CD4-positive, alpha-beta T cell treated with Interleukin-15 for 4 hours (primary cell): ENCODE data around the gene ZNF264.
"Not testable (repeated sequence)": the region's sequence is repeated elsewhere in the genome, so short reads cannot be mapped to it uniquely, and the experiment has no call there.

ENCODE experiments used
- DNase-seq: peaks from one replicate; pipeline ENCODE4 v3.0.0-alpha.2; 2020; ENCODE audit warnings: low spot score

The ZNF264 gene

DNA sequence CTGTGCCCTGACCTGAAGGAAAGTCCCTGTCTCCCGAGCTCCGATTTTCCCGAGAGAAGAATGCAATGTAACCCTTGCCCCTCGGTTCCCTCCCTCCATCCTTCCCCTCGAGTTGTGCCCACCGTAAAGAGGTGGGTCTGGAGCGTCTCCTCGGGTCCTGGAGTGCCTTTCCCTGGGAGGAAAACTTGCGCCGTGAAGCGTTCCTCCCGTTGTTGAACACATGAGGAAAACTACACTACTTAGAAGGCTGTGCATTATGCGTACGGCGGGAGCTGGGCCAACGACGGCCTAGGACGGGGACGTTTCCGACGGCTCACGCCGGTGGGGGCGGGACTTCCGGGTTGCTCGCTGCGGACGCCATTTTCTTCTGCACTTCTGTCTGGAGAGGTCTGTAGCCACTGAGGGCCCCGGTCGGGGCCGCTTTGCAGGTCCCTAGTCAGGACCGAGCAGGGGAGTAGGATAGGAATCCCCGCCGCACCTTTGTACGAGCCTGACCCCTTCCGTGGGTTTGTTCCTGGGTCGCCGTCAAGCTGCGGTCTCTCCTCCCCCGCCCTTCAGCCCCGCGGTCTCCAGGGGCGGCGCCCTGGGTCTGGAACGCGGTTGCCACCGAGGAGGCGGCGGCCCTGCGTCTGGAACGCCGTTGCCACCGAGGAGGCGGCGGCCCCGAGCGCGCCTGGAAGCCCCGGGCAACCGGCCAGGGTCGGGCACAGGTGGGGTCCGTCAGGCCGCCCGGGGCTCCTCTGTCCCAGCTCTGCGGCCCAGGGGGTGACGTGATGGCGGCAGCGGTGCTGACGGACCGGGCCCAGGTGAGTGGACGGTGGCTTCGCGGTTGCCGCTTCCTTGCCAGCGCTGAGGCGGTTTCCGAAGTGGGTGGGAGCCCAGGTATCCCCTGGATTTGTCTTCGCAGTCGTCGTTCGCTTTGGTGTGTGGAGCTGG lies at the start of gene ZNF264:
TSS of gene ZNF264 (plus strand) at position 360 of the 936 bp plus-strand sequence. CDS start at position 774, 414 bp downstream.
- DNase-seq = peak; percentile 88

DNA sequence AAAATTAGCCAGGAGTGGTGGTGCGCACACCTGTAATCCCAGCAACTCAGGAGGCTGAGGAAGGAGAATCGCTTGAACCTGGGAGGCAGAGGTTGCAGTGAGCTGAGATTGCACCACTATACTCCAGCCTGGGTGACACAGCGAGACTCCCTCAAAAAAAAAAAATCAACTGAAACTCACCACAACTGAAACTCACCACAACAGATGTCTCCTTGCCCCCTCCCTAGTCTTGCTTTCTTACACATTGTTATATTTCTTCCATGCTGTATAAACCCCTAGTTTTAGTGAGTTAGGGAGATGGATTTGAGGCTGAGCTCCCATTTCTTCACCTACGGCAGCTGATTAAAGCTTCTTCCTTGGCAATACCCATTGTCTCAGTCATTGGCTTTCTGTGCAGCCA lies 49.6 kb upstream of the ZNF264 start:
- no peak for DNase-seq

DNA sequence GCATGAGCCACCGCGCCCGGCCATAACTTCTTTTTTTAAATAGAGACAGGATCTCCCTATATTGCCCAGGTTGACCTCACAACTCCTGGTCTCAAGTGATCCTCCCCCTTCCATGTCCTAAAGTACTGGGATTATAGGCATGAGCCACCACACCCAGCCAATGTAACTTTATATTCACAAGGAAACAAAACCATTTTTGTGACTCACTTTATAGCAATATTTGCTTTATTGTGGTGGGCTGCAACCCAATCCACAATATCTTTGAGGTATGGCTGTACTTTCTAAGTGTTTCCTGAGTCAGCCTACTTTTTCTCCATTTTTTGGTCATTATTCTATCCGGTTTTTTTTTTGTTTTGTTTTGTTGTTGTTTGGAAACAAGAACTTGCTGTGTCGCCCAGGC lies 38.4 kb upstream of the ZNF264 start:
- DNase-seq = no peak

DNA sequence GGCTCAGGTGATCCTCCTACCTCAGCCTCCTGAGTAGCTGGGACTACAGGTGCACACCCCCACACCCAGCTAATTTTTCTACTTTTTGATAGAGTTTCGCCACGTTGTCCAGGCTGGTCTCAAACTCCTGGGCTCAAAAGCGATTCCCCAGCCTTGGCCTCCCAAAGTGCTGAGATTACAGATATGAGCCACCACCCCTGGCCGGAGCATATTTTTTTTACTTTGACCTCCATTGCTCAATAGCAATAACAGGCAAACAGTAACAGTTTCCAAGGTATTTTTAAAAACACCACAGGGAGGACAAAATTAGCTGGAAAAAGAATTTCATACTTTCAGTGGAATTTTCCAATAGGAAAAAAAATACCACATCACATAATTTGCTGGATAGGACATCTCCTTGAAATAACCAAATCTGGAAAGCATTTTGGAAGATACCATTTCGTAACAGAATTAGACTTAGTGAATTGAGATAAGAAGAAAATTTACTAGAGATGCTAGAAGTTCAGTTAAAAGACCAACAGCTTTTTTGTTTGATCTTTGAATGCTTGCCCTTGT lies 29.2 kb upstream of the ZNF264 start:
- no peak for DNase-seq

DNA sequence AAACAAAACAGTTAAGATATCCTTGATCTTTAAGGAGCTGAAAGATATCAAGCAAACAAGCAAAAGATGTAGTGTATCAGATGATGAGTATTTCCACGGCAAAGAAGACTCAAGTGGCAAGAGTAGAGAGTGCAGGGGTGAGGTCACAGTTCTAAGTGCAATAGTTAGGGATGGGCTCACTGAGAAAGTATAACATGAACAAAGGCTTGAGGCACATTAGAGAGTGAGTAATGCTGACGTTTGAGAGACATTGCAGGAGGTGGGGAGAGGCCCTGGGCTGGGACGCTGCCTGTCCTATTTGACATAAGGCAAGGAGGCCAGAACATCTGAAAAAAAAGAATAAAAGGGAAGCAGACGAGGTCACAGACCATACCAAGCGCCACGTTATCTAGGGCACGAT lies 25.5 kb upstream of the ZNF264 start:
- DNase-seq = no peak

DNA sequence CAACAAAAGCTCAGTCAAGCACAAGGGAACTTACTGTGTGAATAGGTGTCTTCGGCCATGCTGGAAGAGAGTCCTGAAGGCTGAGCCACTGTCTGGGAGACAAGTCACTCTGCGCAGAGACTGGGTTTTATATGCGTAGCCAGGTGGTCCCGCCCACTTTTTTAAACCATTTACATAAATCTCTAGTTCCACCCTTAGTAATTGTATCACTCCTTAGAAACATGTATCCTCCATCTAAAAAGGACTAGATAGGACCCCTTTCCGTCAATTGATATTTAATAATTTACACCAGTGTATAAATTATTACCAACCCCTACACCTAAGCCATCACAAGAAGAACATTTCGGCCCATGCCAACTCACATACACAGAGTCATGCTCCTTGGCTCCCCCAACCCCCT lies 23.9 kb upstream of the ZNF264 start, which contains the start of gene DUXA:
TSS of gene DUXA (minus strand) at position 101 of the 400 bp plus-strand sequence. CDS start at position 59, 42 bp downstream.
- DNase-seq = no peak

DNA sequence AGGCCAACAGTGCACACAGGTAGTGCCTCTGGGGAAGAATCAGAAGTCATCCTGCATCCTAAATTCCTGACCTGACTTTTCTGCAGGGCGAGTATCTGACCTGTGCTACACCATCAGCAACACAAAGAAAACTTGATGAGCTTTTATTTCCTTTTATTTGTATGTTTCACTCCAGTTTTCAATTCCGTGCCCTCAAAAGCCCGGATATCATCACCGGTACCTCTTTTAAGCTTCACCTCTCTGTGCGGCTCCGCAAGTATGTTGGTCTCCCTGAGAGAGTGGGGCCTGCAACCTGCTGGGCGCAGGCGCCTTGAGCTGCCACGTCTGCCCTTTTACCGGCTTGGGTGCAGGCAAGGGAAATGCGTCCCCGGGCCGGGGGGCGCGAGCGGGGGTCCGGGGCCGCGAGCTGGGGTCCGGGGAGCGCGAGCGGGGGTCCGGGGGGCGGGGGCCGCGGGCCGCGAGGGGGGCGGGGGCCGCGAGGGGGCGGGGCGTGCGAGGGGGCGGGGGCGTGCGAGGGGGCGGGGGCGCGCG lies 19.7 kb upstream of the ZNF264 start:
- DNase-seq = peak; percentile 35

DNA sequence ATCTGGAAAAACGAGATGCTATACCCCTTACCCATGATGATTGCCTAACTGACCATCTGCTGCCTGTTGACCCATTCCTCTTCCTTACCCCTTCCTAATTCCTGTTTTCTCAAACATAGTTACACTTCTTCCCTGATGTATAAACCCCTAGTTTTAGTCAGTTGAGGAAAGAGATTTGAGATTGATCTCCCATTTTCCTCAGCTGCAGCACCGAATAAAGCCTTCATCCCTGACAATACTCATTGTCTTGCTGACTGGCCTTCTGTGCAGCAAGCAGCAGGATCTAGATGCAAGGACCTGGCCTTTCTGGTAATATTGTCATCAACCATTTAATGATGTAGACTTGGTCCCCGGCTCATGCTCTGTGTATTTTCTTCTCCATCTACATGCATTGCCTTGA lies 999 bp upstream of the ZNF264 start:
- DNase-seq = no peak

DNA sequence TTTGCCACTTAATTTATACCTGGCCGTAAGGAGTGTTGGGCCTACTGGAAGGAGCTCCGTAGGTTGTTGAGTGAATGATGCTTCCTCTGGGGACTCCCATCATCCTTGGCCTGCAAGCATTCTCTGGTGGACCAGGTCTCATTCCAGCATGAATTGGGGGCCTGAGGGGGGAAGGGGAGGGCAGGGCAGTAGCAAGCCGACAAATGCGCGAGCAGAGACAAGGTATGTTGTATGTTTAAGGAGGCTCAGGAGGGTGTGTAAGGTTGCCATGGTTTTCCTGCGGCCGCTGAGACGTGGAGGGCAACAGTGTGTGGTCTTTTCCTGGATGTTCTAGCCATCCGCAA lies 749 bp downstream of the ZNF264 start:
- no peak for DNase-seq

DNA sequence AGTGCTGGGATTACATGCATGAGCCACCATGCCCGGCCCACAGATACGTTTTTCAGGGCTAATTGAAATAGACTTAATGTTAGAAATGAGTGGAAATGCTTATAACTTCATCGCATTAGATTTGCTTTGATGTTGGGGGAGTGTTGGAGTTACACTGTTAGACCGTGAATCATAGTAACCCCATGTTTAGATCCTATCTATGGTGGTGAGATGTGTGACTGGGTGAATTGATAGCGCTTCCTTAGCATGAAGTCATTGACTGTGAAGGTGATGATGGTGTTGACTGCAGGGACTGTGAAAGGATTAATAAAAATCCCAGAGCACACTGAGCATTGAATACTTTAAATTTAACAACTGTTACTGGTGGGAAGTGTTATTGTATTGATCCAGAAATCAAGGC lies 1.7 kb downstream of the ZNF264 start:
- peak; percentile 9 for DNase-seq

DNA sequence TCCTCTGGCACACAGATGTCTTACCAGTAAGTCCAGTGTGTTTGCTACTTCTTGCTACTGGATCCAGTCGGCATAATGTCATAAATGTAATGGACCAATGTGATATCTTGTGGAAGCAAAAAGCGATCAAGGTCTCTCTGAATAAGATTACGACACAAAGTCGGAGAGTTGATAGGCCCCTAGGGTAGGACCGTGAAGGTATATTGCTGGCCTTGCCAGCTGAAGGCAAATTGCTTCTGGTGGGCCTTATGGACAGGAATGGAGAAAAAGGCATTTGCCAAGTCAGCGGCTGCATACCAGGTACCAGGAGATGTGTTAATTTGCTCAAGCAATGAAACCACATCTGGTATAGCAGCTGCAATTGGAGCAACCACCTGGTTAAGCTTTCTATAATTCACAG lies 6.6 kb downstream of the ZNF264 start:
- DNase-seq = not testable (repeated sequence)

DNA sequence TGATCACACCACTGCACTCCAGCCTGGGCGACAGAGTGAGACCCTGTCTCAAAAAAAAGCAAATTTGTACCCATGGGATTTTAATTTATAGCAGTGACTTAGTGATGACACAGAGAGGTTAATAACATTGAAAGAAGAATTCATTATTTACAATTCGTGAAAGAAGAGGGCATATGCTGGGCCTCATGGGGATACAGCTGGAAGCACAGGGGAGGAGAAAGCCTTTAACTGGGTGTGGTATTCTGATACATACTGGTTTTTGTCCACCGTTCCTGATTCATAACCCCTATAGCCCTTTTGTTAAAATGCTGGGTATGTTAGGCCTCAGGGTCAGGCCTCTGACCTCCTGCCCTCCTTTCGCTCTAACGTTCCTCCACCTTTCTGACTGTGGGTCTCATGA lies 10.9 kb downstream of the ZNF264 start:
- DNase-seq = no peak

DNA sequence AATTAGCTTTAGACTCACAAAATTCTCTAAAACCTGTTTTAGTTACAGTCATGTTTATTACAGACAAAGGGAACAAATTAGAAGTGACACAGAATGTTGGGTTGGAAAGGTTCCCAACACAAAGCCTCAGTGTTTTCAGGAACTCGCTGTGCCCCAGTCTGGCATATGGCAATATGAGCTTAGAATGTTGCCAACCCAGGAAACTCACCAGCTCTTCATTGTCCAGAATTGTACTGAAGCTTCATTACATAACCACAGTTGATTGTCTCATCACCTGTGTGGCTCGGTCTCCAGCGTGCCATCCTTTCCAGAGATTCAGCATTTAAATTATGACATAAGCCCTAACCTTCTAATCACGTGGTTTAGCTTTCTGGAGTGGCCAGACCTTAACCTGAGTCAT lies 19.1 kb downstream of the ZNF264 start:
- DNase-seq = no peak

DNA sequence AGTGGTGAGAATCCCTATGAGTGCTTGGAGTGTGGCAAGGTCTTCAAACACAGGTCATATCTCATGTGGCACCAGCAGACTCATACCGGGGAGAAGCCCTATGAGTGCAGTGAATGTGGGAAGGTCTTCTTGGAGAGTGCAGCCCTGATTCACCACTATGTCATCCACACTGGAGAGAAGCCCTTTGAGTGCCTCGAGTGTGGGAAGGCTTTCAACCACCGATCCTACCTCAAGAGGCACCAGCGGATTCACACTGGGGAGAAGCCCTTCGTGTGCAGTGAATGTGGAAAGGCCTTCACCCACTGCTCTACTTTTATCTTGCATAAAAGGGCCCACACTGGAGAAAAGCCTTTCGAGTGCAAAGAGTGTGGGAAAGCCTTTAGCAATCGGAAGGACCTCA lies 20.8 kb downstream of the ZNF264 start:
- no peak for DNase-seq

DNA sequence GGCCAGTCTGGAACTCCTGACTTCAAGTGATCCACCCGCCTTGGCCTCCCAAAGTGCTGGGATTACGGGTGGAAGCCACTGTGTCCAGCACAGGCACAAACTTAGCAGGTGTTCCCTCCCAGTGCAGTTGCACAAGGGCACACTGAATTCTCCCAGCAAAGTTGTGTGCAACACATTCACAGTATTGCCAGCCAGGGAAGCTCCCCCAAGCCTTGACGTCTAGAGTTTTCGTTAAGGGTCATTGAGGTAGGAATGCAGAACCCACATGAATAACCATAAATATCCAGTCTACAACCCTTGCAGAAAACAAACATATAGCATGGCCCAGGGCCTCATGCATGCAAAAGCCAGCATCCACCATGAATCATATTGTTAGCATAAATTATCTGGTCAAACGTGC lies 36.2 kb downstream of the ZNF264 start:
- no peak for DNase-seq

DNA sequence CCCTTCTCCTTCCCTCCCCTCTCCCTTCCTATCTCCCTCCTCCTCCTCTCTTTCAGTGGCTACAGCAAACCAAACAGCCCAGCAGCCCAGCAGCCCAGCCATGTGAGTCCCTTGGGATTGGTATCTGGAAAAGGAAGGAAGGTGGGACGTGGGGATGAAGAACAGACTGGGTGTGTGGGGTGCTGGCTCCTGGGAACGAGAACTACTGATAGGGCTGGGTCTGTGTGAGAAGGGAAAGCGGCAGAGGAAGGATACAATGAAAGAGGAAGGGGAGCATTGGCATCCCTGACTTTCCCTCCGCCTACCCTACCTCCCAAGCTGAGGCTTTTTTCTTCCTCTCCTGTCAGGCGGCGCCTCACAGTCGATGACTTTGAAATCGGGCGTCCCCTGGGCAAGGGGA lies 40.4 kb downstream of the ZNF264 start:
- no peak for DNase-seq

DNA sequence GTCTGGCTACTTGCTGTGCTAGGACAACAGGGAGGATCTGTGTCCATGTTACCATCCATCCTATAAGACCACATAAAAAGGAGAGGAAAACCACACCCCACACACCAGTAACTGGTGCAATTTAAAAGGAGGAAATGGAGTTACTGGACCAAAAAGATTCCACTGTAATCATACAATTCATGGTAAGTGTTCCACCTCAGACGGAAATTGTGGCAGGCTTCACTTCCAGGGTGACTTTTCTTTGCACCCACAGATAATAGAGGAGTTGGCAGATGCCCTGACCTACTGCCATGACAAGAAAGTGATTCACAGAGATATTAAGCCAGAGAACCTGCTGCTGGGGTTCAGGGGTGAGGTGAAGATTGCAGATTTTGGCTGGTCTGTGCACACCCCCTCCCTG lies 41.9 kb downstream of the ZNF264 start:
- DNase-seq = no peak

DNA sequence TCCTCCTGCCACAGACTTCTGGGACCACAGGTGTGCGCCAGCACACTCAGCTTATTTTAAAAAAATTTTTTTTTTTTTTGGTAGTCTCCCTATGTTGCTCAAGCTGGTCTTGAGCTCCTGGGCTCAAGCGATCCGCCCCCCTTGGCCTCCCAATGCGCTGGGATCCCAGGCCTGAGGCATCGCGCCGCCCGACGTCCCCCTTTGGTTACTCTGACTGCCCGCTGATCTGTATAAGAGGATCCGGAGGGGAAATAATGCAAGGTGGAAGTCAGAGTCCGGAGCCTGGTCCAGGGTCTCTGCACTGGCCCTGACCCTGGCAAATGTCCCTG lies 48.6 kb downstream of the ZNF264 start:
- no peak for DNase-seq

DNA sequence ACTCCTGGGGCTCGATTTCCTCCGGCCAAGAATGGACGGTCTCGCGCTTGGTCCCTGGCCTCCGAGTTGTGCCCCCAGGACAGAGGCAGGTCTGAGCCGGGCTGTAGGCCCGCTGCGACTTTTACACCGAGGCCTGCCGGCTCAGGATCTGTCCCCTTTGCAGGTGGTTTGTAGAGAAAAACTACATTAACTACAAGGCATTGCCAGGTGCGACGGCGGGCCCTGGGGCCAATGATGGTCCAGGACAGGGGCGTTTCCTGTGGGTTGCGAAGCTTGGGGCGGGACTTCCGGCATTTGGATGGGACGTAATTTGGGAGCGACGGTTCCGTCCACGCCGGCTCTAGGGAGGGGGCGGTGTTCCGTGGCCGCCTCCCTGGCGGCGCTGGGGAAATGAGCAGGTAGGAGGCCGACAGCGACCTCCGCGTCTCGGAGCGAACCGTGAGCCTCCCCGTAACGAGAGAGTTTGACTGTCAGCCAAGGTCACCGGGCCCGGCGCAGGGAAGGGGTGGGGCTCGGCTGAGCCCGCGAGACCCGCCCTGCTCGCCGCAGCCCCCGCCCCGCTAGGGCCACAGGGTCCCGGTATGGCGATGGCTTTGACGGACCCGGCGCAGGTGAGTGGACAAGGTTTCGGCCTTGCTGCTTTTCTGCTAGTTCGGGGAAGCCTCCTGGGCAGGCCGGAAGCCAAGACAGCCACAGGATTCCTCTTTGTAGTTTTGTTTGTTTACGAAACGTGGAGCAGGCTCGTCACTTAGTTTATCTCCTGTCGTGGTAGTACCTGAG lies 49.2 kb downstream of the ZNF264 start, which contains the start of gene ZNF805:
TSS of gene ZNF805 (plus strand) at position 322 of the 780 bp plus-strand sequence. CDS start at position 582, 260 bp downstream.
- peak; percentile 97 for DNase-seq

DNA sequence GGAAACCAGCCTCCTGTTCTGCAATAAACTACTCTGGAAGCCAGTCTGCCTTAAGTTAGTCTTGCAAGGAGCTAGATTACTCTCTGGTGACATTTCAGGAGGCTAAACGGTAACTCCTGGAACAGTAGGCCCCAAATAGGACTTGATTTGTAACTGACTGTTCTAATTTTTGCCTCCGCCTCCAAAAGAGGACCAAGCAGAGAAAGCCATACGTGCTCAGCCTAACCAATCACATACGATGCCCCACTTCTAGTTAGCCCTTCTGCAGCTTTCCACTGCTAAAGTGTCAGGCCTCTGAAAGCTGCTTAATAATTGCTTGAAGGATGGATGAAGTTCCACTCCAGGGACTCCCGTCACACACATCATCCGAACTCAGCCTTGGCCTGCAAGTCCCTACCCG lies 49.9 kb downstream of the ZNF264 start:
- DNase-seq = no peak

DNA sequence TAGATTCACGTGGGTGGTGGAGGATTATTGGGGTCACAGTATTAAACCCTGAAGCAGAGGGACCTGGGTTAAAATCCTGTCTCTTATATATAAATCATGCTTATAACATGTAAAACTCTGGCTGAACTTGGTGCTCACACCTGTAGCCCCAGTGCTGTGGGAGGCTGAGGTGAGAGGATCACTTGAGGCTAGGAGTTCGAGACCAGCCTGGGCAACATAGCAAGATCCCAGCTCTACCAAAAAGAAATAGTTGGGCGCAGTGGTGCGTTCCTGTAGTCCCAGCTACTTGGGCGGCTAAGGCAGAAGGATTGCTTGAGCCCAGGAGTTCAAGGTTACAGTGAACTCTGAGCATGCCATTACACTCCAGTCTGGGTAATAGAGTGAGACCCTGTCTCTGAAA lies 51.5 kb downstream of the ZNF264 start:
- no peak for DNase-seq

DNA sequence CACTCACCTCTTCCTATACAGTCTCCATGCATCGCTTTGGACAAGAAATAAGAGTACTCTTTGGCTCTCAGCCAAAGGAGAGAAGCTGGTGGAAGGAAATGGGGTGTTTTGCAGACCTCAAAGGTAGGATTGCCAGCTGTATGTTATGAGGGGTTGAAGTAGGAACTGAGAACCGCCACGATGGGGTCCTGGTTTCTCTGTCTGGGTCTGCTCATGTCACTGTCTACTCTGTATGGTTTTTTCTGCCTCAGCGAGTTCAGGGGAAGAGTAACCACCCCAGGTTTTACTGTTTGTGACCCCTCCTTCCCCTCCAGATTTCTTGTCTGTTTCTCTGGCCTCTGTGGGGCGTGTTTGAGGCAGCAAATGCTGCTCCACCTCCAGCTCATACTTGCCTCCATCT lies 53.2 kb downstream of the ZNF264 start:
- DNase-seq = no peak

DNA sequence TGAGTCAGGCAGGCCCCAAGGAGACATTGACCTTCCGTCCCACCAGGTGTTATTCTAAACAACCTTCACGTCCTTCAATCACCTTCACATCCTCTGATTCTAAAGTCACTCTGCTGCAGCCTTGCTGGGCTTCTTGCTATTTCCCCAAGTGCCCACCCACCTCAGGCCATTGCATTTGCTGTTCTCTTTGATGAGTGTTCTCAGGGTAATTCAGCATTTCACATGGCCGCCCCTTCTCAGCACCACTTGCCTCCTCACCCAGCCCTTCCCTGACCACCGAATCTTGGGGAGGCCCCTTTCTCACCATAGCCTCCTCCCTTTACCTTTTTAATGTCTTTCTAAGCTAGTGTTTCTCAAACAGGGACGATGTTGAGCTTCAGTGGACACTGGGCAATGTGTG lies 53.8 kb downstream of the ZNF264 start:
- DNase-seq = no peak
